Keratinocyte (primary cell): ENCODE data around the gene GPRC5C.

Source experiments
- CTCF ChIP-seq, 3 experiments: IDR thresholded peaks in 1 of 3; conservative IDR thresholded peaks in 1 of 3; optimal IDR thresholded peaks in 1 of 3; 2 replicates in 2 of 3; 3 replicates in 1 of 3; pipeline versions ENCODE3 to v1.5.1; 2011; ENCODE audit warnings: low read length in 3 of 3, mild to moderate bottlenecking in 3 of 3, moderate library complexity in 2 of 3, control low read depth in 1 of 3, inconsistent platforms in 1 of 3; ENCODE audit not compliant: insufficient read depth in 2 of 3; ENCODE audit errors: extremely low read depth in 1 of 3
- EZH2 ChIP-seq: IDR thresholded peaks from one replicate; pipeline ENCODE4 v1.6.1; 2012; ENCODE audit warnings: inconsistent platforms, mild to moderate bottlenecking, low read length, moderate library complexity

- no peak for TF ChIP-seq CTCF (optimal IDR thresholded peaks at IDR 0.05 in 1 of 3, IDR thresholded peaks at IDR 0.05 in 1 of 3, conservative IDR thresholded peaks at IDR 0.05 in 1 of 3; ENCODE audit: extremely low read depth in 1 of 3, insufficient read depth in 2 of 3, low read length in 3 of 3)
- TF ChIP-seq EZH2 = no peak
Measured at GRCh38 chr17:74417178-74418045, 14.5 kb upstream of the GPRC5C start.
